ENCODE results near the gene ZNRF2. TPM values are rescaled to one million over a fixed set of nuclear protein-coding genes. Genes with fewer than 3 reads are reported as not detected.

Gene ZNRF2
- total RNA-seq, 1 experiment from 2014 or later, result 25.8 TPM

DNA sequence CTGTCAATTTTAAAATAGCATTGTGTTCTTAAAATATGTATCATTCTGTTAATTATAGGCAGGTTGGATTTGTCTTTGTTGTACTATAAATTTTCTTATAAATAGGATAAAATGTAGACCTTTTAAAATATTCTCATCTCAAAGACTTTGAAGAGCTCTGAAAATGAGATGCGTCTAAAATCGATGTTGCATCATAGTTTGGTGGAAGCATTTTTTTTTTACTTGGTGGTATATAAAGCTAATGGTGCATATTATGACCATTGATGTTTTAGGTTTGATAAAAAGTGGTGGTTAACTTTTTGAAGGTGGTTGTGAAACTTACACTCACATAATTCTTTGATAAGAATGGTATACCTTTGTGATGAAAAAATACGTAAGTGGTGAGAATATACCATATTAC is 69.1 kb downstream of the ZNRF2 start:
- H3K9me3 Mint-ChIP-seq (ENCODE audit: low read depth, unreplicated experiment), result no peaks in the 10 kb centered on the region
- H3K36me3 Mint-ChIP-seq (ENCODE audit: insufficient read depth, unreplicated experiment), result no peaks in the 10 kb centered on the region
- CTCF ChIA-PET, result interaction anchor here (1.3 to 3.3 kb wide), 2 partner anchors 31 to 77 kb away, joined by 3 to 9 read pairs; no protein-coding TSS in a partner anchor
- DNase-seq, result no peak
- no peak overlapping the region for H3K4me3 Mint-ChIP-seq (ENCODE audit: low read depth, unreplicated experiment)
- no TSS peak for BruUV-seq (replicated peaks)
- intact Hi-C loops (cut with micrococcal nuclease; ENCODE audit: unreplicated experiment), result no loop called here
- TF ChIP-seq, protein P1, sequence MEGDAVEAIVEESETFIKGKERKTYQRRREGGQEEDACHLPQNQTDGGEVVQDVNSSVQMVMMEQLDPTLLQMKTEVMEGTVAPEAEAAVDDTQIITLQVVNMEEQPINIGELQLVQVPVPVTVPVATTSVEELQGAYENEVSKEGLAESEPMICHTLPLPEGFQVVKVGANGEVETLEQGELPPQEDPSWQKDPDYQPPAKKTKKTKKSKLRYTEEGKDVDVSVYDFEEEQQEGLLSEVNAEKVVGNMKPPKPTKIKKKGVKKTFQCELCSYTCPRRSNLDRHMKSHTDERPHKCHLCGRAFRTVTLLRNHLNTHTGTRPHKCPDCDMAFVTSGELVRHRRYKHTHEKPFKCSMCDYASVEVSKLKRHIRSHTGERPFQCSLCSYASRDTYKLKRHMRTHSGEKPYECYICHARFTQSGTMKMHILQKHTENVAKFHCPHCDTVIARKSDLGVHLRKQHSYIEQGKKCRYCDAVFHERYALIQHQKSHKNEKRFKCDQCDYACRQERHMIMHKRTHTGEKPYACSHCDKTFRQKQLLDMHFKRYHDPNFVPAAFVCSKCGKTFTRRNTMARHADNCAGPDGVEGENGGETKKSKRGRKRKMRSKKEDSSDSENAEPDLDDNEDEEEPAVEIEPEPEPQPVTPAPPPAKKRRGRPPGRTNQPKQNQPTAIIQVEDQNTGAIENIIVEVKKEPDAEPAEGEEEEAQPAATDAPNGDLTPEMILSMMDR (IDR thresholded peaks at IDR 0.05; ENCODE audit: unreplicated experiment), result no peak
- H3K27me3 Mint-ChIP-seq (ENCODE audit: unreplicated experiment), result no peaks in the 10 kb centered on the region
- no peak overlapping the region for H3K27ac Mint-ChIP-seq (ENCODE audit: unreplicated experiment)
- H3K4me1 Mint-ChIP-seq (ENCODE audit: low read depth, unreplicated experiment), result peaks cover under 1% of the 10 kb centered on the region

DNA sequence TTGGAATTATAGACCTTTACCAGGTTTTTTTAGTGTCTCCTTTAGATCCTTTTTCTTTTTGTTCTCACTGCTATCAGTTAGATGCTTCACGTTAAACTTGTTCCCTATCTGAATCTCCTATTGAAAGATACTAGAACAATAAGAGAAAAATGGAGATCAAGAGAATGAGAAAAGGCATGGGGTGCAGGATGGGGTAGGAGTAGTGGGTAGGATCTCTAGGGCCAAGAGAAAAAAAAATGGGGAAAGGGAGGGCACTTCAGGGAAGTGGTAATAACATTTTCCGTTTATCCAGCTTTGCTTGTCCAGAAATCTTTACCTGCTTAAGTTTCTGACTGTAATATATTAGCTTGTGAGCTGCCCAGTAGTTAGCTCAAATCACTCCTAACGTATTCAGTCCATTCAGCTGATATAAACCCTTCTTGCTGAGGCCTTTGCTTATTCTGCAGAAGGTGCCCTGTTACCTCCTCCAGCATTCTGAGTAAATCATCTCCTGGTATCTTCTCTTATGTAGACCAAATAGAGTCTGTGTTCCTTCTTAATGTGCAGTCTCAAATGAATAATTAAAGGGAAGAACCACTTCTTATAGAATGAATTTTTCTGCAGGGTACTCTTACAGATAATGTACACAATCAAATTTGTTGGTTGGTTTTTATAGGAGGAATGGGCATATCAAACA is 69.7 kb downstream of the ZNRF2 start:
- TF ChIP-seq, protein P1 (IDR thresholded peaks at IDR 0.05; ENCODE audit: unreplicated experiment), result no peak
- no peaks in the 10 kb centered on the region for H3K36me3 Mint-ChIP-seq (ENCODE audit: insufficient read depth, unreplicated experiment)
- CTCF ChIA-PET, result interaction anchor here (3.3 kb wide), 1 partner anchor 78 kb away, joined by 9 read pairs; no protein-coding TSS in a partner anchor
- no TSS peak for BruUV-seq (replicated peaks)
- no peaks in the 10 kb centered on the region for H3K9me3 Mint-ChIP-seq (ENCODE audit: low read depth, unreplicated experiment)
- H3K27ac Mint-ChIP-seq (ENCODE audit: unreplicated experiment), result no peak overlapping the region
- H3K4me1 Mint-ChIP-seq (ENCODE audit: low read depth, unreplicated experiment), result no peaks in the 10 kb centered on the region
- DNase-seq, result no peak
- no peak overlapping the region for H3K4me3 Mint-ChIP-seq (ENCODE audit: low read depth, unreplicated experiment)
- no peaks in the 10 kb centered on the region for H3K27me3 Mint-ChIP-seq (ENCODE audit: unreplicated experiment)
- intact Hi-C loops (cut with micrococcal nuclease; ENCODE audit: unreplicated experiment), result no loop called here

DNA sequence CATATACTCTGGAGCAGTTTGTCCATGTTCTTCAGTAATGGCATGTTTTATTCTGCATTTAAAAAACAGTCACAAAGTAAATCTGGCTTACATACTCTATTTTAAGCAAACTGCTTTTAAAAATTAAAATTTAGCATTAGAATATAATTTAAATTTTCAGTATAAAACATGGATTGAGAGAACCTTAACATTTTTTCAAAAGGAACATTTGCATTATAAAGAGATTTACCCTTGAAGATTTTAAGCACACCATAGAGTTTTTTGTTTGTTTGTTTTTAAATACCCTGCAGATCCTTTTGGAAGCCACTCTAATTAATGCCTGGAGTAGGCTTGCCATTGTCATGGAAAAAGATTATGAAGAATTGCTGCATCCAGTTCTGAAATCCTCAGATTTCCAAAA is 70.4 kb downstream of the ZNRF2 start:
- no peak for DNase-seq
- TF ChIP-seq, protein P1 (IDR thresholded peaks at IDR 0.05; ENCODE audit: unreplicated experiment), result no peak
- no TSS peak for BruUV-seq (replicated peaks)
- intact Hi-C loops (cut with micrococcal nuclease; ENCODE audit: unreplicated experiment), result no loop called here
- H3K27me3 Mint-ChIP-seq (ENCODE audit: unreplicated experiment), result no peaks in the 10 kb centered on the region
- no peaks in the 10 kb centered on the region for H3K4me1 Mint-ChIP-seq (ENCODE audit: low read depth, unreplicated experiment)
- H3K27ac Mint-ChIP-seq (ENCODE audit: unreplicated experiment), result no peak overlapping the region
- CTCF ChIA-PET, result no interaction called here
- H3K9me3 Mint-ChIP-seq (ENCODE audit: low read depth, unreplicated experiment), result no peaks in the 10 kb centered on the region
- H3K36me3 Mint-ChIP-seq (ENCODE audit: insufficient read depth, unreplicated experiment), result no peaks in the 10 kb centered on the region
- H3K4me3 Mint-ChIP-seq (ENCODE audit: low read depth, unreplicated experiment), result no peak overlapping the region

DNA sequence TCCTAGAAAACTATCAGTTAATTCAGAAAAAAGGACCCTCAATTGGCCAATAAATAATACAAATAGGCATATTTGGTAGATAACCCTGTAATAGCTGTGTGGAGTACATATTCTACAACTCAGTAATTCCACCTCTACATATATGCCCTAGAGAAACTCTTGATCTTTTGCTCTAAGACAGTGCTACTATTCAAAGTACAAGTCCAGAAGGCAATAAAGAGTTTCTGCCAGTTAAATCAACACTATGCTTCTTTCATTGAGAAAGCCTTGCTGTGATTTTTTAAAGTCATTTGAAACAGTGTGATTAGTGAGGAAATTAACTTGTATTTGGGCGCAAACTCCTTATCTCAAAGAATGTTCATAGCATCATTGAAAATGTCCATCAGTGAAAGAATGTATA is 75.6 kb downstream of the ZNRF2 start:
- CTCF ChIA-PET, result interaction anchor here (1.5 kb wide), 1 partner anchor 9 kb away, joined by 4 read pairs; no protein-coding TSS in a partner anchor
- intact Hi-C loops (cut with micrococcal nuclease; ENCODE audit: unreplicated experiment), result no loop called here
- TF ChIP-seq, protein P1 (IDR thresholded peaks at IDR 0.05; ENCODE audit: unreplicated experiment), result no peak
- H3K27me3 Mint-ChIP-seq (ENCODE audit: unreplicated experiment), result no peaks in the 10 kb centered on the region
- no peak overlapping the region for H3K4me3 Mint-ChIP-seq (ENCODE audit: low read depth, unreplicated experiment)
- H3K36me3 Mint-ChIP-seq (ENCODE audit: insufficient read depth, unreplicated experiment), result no peaks in the 10 kb centered on the region
- no peaks in the 10 kb centered on the region for H3K9me3 Mint-ChIP-seq (ENCODE audit: low read depth, unreplicated experiment)
- no peak for DNase-seq
- BruUV-seq (replicated peaks), result no TSS peak
- no peak overlapping the region for H3K27ac Mint-ChIP-seq (ENCODE audit: unreplicated experiment)
- no peaks in the 10 kb centered on the region for H3K4me1 Mint-ChIP-seq (ENCODE audit: low read depth, unreplicated experiment)

Data from Calu3 (cell line).